ENCODE data around the gene FKBP8.
"Not testable (repeated sequence)": the region's sequence is repeated elsewhere in the genome, so short reads cannot be mapped to it uniquely, and the experiment has no call there.

Gene FKBP8

GRCh38 chr19:18542941-18543813, at the start of gene FKBP8:
Gene FKBP8 (minus strand): TSS chr19:18543573. CDS start chr19:18541970, 1,603 bp downstream.
- Histone ChIP-seq H3K27me3 (replicated peaks; ENCODE audit: control insufficient read depth, insufficient read depth, low read length) (no peaks in the 10 kb centered on the region), H3K9ac (ENCODE audit: low read length) (peak within 1 kb of the TSS; percentile 91), H3K4me3 (ENCODE audit: low read length) (peak within 1 kb of the TSS; percentile 89), H3K9me3 (ENCODE audit: control insufficient read depth, low read length) (no peaks in the 10 kb centered on the region), H3K4me1 (ENCODE audit: control insufficient read depth, insufficient read depth, low read length) (peaks cover 19% of the 10 kb centered on the region), H3K36me3 (ENCODE audit: control insufficient read depth, insufficient read depth, low read length, severe bottlenecking) (peaks cover 22% of the 10 kb centered on the region)
- DNase-seq (ENCODE audit: low read depth) = peak; percentile 97

- not testable (repeated sequence) for DNase-seq (ENCODE audit: low read depth); H3K27me3 ChIP-seq (replicated peaks; ENCODE audit: control insufficient read depth, insufficient read depth, low read length); H3K4me3 ChIP-seq (ENCODE audit: low read length); H3K9me3 ChIP-seq (ENCODE audit: control insufficient read depth, low read length); H3K9ac ChIP-seq (ENCODE audit: low read length)
- peaks cover 52% of the 10 kb centered on the region for H3K4me1 ChIP-seq (ENCODE audit: control insufficient read depth, insufficient read depth, low read length)
- H3K36me3 ChIP-seq (ENCODE audit: control insufficient read depth, insufficient read depth, low read length, severe bottlenecking) = peaks cover 28% of the 10 kb centered on the region
Observed at GRCh38 chr19:18592732-18593131, 49.4 kb upstream of the FKBP8 start.

GRCh38 chr19:18591735-18592385, 48.5 kb upstream of the FKBP8 start:
- DNase-seq (ENCODE audit: low read depth) = no peak
- Histone ChIP-seq H3K27me3 (replicated peaks; ENCODE audit: control insufficient read depth, insufficient read depth, low read length) (no peaks in the 10 kb centered on the region), H3K4me1 (ENCODE audit: control insufficient read depth, insufficient read depth, low read length) (peaks cover 55% of the 10 kb centered on the region), H3K9ac (ENCODE audit: low read length) (peak overlapping the region; percentile 48), H3K36me3 (ENCODE audit: control insufficient read depth, insufficient read depth, low read length, severe bottlenecking) (peaks cover 24% of the 10 kb centered on the region), H3K4me3 (ENCODE audit: low read length) (no peak overlapping the region), H3K9me3 (ENCODE audit: control insufficient read depth, low read length) (no peaks in the 10 kb centered on the region)

- peaks cover 49% of the 10 kb centered on the region for H3K4me1 ChIP-seq (ENCODE audit: control insufficient read depth, insufficient read depth, low read length)
- H3K36me3 ChIP-seq (ENCODE audit: control insufficient read depth, insufficient read depth, low read length, severe bottlenecking) = peaks cover 13% of the 10 kb centered on the region
- no peak overlapping the region for H3K4me3 ChIP-seq (ENCODE audit: low read length)
- peak overlapping the region; percentile 92 for H3K9ac ChIP-seq (ENCODE audit: low read length)
- no peaks in the 10 kb centered on the region for H3K27me3 ChIP-seq (replicated peaks; ENCODE audit: control insufficient read depth, insufficient read depth, low read length)
- H3K9me3 ChIP-seq (ENCODE audit: control insufficient read depth, low read length) = no peaks in the 10 kb centered on the region
- peak; percentile 62 for DNase-seq (ENCODE audit: low read depth)
Observed at GRCh38 chr19:18590273-18591272, 47.2 kb upstream of the FKBP8 start.

- Histone ChIP-seq H3K4me1 (ENCODE audit: control insufficient read depth, insufficient read depth, low read length) (peaks cover 43% of the 10 kb centered on the region), H3K36me3 (ENCODE audit: control insufficient read depth, insufficient read depth, low read length, severe bottlenecking) (peaks cover 12% of the 10 kb centered on the region), H3K9me3 (ENCODE audit: control insufficient read depth, low read length) (no peaks in the 10 kb centered on the region), H3K4me3 (ENCODE audit: low read length) (peak overlapping the region; percentile 82), H3K27me3 (replicated peaks; ENCODE audit: control insufficient read depth, insufficient read depth, low read length) (no peaks in the 10 kb centered on the region), H3K9ac (ENCODE audit: low read length) (peak overlapping the region; percentile 92)
- DNase-seq (ENCODE audit: low read depth) = peak; percentile 79
Observed at GRCh38 chr19:18589380-18590272, 46.3 kb upstream of the FKBP8 start.

GRCh38 chr19:18588611-18589379, 45.4 kb upstream of the FKBP8 start, which contains the start of gene REX1BD:
Gene REX1BD (plus strand): TSS chr19:18588798. CDS start chr19:18588802, 4 bp downstream.
- peaks cover 41% of the 10 kb centered on the region for H3K4me1 ChIP-seq (ENCODE audit: control insufficient read depth, insufficient read depth, low read length)
- peak within 1 kb of the TSS; percentile 92 for H3K9ac ChIP-seq (ENCODE audit: low read length)
- peaks cover 12% of the 10 kb centered on the region for H3K36me3 ChIP-seq (ENCODE audit: control insufficient read depth, insufficient read depth, low read length, severe bottlenecking)
- no peaks in the 10 kb centered on the region for H3K27me3 ChIP-seq (replicated peaks; ENCODE audit: control insufficient read depth, insufficient read depth, low read length)
- H3K9me3 ChIP-seq (ENCODE audit: control insufficient read depth, low read length) = no peaks in the 10 kb centered on the region
- peak; percentile 88 for DNase-seq (ENCODE audit: low read depth)
- peak within 1 kb of the TSS; percentile 82 for H3K4me3 ChIP-seq (ENCODE audit: low read length)

GRCh38 chr19:18587962-18588610, 44.7 kb upstream of the FKBP8 start:
- H3K9me3 ChIP-seq (ENCODE audit: control insufficient read depth, low read length) = no peaks in the 10 kb centered on the region
- peaks cover 36% of the 10 kb centered on the region for H3K4me1 ChIP-seq (ENCODE audit: control insufficient read depth, insufficient read depth, low read length)
- peak overlapping the region; percentile 82 for H3K4me3 ChIP-seq (ENCODE audit: low read length)
- peak overlapping the region; percentile 92 for H3K9ac ChIP-seq (ENCODE audit: low read length)
- H3K36me3 ChIP-seq (ENCODE audit: control insufficient read depth, insufficient read depth, low read length, severe bottlenecking) = peaks cover 6% of the 10 kb centered on the region
- H3K27me3 ChIP-seq (replicated peaks; ENCODE audit: control insufficient read depth, insufficient read depth, low read length) = no peaks in the 10 kb centered on the region
- DNase-seq (ENCODE audit: low read depth) = no peak

- H3K36me3 ChIP-seq (ENCODE audit: control insufficient read depth, insufficient read depth, low read length, severe bottlenecking) = peaks cover 5% of the 10 kb centered on the region
- no peaks in the 10 kb centered on the region for H3K9me3 ChIP-seq (ENCODE audit: control insufficient read depth, low read length)
- H3K9ac ChIP-seq (ENCODE audit: low read length) = peak overlapping the region; percentile 92
- no peaks in the 10 kb centered on the region for H3K27me3 ChIP-seq (replicated peaks; ENCODE audit: control insufficient read depth, insufficient read depth, low read length)
- H3K4me1 ChIP-seq (ENCODE audit: control insufficient read depth, insufficient read depth, low read length) = peaks cover 33% of the 10 kb centered on the region
- H3K4me3 ChIP-seq (ENCODE audit: low read length) = peak overlapping the region; percentile 82
- no peak for DNase-seq (ENCODE audit: low read depth)
Observed at GRCh38 chr19:18587561-18587960, 44.2 kb upstream of the FKBP8 start.

- no peaks in the 10 kb centered on the region for H3K27me3 ChIP-seq (replicated peaks; ENCODE audit: control insufficient read depth, insufficient read depth, low read length)
- no peak overlapping the region for H3K9ac ChIP-seq (ENCODE audit: low read length)
- no peaks in the 10 kb centered on the region for H3K9me3 ChIP-seq (ENCODE audit: control insufficient read depth, low read length)
- H3K36me3 ChIP-seq (ENCODE audit: control insufficient read depth, insufficient read depth, low read length, severe bottlenecking) = peaks cover 5% of the 10 kb centered on the region
- no peak for DNase-seq (ENCODE audit: low read depth)
- H3K4me3 ChIP-seq (ENCODE audit: low read length) = no peak overlapping the region
- peaks cover 23% of the 10 kb centered on the region for H3K4me1 ChIP-seq (ENCODE audit: control insufficient read depth, insufficient read depth, low read length)
Observed at GRCh38 chr19:18586306-18586705, 42.9 kb upstream of the FKBP8 start.

All from adipocyte (in vitro differentiated cells).